CD4-positive, alpha-beta T cell (primary cell): ENCODE measurements around the gene SP140L. TPM values are rescaled to one million over a fixed set of nuclear protein-coding genes. Genes with fewer than 3 reads are reported as not detected.

Experiments used
- ATAC-seq: fragments of 200-7000 bp; cut with Tn5 transposase; one replicate; pipeline ENCODE4 v1.10.0; 2022; ENCODE audit warnings: mild to moderate bottlenecking; ENCODE audit not compliant: poor library complexity
- CTCF ChIA-PET: fragments of 350-600 bp; sonication (Branson Sonifier 250); formaldehyde crosslinking; loops from one replicate; lab custom pipeline; 2021; ENCODE audit warnings: antibody characterized with exemption, inconsistent platforms; lab: Charles Lee
- POLR2A ChIA-PET: fragments of 350-600 bp; sonication (Branson Sonifier 250); formaldehyde crosslinking; loops from one replicate; lab custom pipeline; 2021; ENCODE audit warnings: antibody characterized with exemption, inconsistent platforms; lab: Charles Lee
- DNase-seq, 14 experiments: peaks; one replicate each; pipeline ENCODE4 v3.0.0-alpha.2; 2013 to 2020; ENCODE audit warnings: mixed read lengths in 2 of 14
- H3K27ac ChIP-seq, 2 donors: one replicate each; pipeline versions ENCODE4 v1.5.1 to v1.7.0; 2013; ENCODE audit warnings: low read length in 2 of 2, low read depth in 1 of 2, mild to moderate bottlenecking in 1 of 2
- H3K27me3 ChIP-seq, 2 experiments: 1 replicate in 1 of 2; 2 replicates in 1 of 2; pipeline versions ENCODE4 v1.6.1 to v1.7.0; 2013; ENCODE audit warnings: low read length in 2 of 2, control low read depth in 1 of 2, mild to moderate bottlenecking in 1 of 2, moderate library complexity in 1 of 2; ENCODE audit not compliant: insufficient read depth in 2 of 2, control insufficient read depth in 1 of 2
- H3K36me3 ChIP-seq: one replicate; pipeline ENCODE4 v1.6.1; 2013; ENCODE audit warnings: low read length, control low read depth; ENCODE audit not compliant: insufficient read depth
- H3K4me1 ChIP-seq: one replicate; pipeline ENCODE4 v1.6.1; 2013; ENCODE audit warnings: low read length, control low read depth; ENCODE audit not compliant: insufficient read depth
- H3K4me3 ChIP-seq: one replicate; pipeline ENCODE4 v1.5.1; 2013; ENCODE audit warnings: mild to moderate bottlenecking, low read length, moderate library complexity
- H3K9me3 ChIP-seq, 2 experiments: 1 replicate in 1 of 2; 2 replicates in 1 of 2; pipeline versions ENCODE4 v1.6.1 to v1.7.0; 2013; ENCODE audit warnings: low read length in 2 of 2, mild to moderate bottlenecking in 2 of 2, control low read depth in 1 of 2, moderate library complexity in 1 of 2; ENCODE audit not compliant: control insufficient read depth in 1 of 2, insufficient read depth in 1 of 2
- H3K27ac Mint-ChIP-seq: one replicate; pipeline ENCODE4 v1.8.0; 2020; ENCODE audit warnings: mixed read lengths
- H3K27me3 Mint-ChIP-seq: one replicate; pipeline ENCODE4 v1.8.0; 2021; ENCODE audit warnings: mixed read lengths
- H3K36me3 Mint-ChIP-seq: one replicate; pipeline ENCODE4 v1.8.0; 2021; ENCODE audit warnings: low read depth, mixed read lengths
- H3K4me1 Mint-ChIP-seq: one replicate; pipeline ENCODE4 v1.8.0; 2021; ENCODE audit warnings: low read depth, mixed read lengths
- H3K4me3 Mint-ChIP-seq: one replicate; pipeline ENCODE4 v1.8.0; 2020; ENCODE audit warnings: mild to moderate bottlenecking, mixed read lengths
- H3K9me3 Mint-ChIP-seq: one replicate; pipeline ENCODE4 v1.8.0; 2020; ENCODE audit warnings: mixed read lengths
- intact Hi-C, 2 experiments: fragments of 100-400 bp; cut with DNase I in 1 of 2; cut with micrococcal nuclease in 1 of 2; formaldehyde crosslinking; loops; one replicate each; pipeline versions ENCODE4 v1.15.1 to v1.9.0; 2023 to 2025; cut with DNase I, micrococcal nuclease
- total RNA-seq, 174 experiments: library from RNA in 2 of 174; stranded (reverse) in 2 of 174; gene quantifications; one replicate each; pipeline ENCODE4 v1.2.3 and lab custom pipeline; 2021 to 2026
- TF ChIP-seq, protein P1 (sequence below): fragments of 200-600 bp; IDR thresholded peaks from one replicate; pipeline ENCODE4 v1.8.0; 2022; ENCODE audit warnings: antibody characterized with exemption, mild to moderate bottlenecking

SP140L gene
- total RNA-seq, 2 experiments from 2014 or later, result 55.3 to 64.1 TPM

DNA sequence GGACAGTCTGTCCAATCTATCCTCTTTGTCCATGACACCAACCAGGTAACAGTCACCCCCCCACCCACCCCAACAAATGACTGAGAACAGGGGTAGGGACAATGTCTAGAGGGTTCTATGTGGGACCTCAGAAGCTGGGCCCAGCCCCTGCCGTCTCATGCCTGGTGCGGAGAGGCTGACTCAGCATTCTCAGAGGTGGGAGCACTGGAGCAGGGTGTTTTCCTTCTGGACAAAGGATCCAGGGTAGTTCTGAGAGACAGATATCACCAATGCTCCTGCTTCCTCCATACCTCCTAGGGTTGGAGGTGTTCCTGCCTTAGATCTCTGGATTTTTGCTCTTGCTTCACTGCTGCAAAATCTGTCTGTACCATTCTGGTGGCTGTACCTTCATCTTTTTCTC is 55.1 kb downstream of the SP140L start:
- Mint-ChIP-seq H3K36me3 (peaks cover 93% of the 10 kb centered on the region), H3K27ac (no peak overlapping the region), H3K4me3 (no peak overlapping the region), H3K4me1 (peaks cover 19% of the 10 kb centered on the region), H3K27me3 (no peaks in the 10 kb centered on the region), H3K9me3 (no peaks in the 10 kb centered on the region)
- Histone ChIP-seq H3K4me1 (no peaks in the 10 kb centered on the region), H3K9me3 (no peaks in the 10 kb centered on the region), H3K4me3 (no peak overlapping the region), H3K27ac (no peak overlapping the region), H3K36me3 (peaks cover 77% of the 10 kb centered on the region), H3K27me3 (no peaks in the 10 kb centered on the region)
- intact Hi-C loops, result no loop called here
- TF ChIP-seq, protein P1, sequence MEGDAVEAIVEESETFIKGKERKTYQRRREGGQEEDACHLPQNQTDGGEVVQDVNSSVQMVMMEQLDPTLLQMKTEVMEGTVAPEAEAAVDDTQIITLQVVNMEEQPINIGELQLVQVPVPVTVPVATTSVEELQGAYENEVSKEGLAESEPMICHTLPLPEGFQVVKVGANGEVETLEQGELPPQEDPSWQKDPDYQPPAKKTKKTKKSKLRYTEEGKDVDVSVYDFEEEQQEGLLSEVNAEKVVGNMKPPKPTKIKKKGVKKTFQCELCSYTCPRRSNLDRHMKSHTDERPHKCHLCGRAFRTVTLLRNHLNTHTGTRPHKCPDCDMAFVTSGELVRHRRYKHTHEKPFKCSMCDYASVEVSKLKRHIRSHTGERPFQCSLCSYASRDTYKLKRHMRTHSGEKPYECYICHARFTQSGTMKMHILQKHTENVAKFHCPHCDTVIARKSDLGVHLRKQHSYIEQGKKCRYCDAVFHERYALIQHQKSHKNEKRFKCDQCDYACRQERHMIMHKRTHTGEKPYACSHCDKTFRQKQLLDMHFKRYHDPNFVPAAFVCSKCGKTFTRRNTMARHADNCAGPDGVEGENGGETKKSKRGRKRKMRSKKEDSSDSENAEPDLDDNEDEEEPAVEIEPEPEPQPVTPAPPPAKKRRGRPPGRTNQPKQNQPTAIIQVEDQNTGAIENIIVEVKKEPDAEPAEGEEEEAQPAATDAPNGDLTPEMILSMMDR, result no peak
- ATAC-seq, result no peak
- DNase-seq, result no peak
- ChIA-PET CTCF (no interaction called here), POLR2A (no interaction called here)

DNA sequence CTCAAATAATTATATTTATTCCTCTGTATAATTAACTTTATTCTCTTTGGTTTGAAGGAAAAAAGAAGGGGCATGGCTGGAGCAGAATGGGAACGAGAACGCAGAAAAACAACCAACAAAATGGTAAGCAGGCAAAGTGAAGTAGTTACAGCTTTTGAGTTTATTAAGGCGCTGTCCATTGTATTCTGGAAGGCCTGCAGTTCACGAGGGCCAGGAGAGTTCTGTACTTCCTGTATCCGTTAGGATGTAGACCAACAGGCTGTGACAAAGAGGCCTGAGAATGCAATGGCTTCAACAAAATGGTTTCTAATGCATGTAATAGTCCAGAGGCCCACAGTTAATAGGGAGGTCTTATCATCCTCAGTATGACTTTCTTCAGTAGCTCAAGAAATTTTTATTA is 56.5 kb downstream of the SP140L start:
- Histone ChIP-seq H3K9me3 (no peaks in the 10 kb centered on the region), H3K4me1 (no peaks in the 10 kb centered on the region), H3K27ac (no peak overlapping the region), H3K4me3 (no peak overlapping the region), H3K36me3 (peaks cover 76% of the 10 kb centered on the region), H3K27me3 (no peaks in the 10 kb centered on the region)
- peaks cover 9% of the 10 kb centered on the region for H3K4me1 Mint-ChIP-seq
- no peaks in the 10 kb centered on the region for H3K27me3 Mint-ChIP-seq
- H3K36me3 Mint-ChIP-seq, result peaks cover 94% of the 10 kb centered on the region
- TF ChIP-seq, protein P1, result no peak
- CTCF ChIA-PET, result no interaction called here
- intact Hi-C loops, result no loop called here
- H3K4me3 Mint-ChIP-seq, result no peak overlapping the region
- no peak for DNase-seq
- ATAC-seq, result no peak
- no peak overlapping the region for H3K27ac Mint-ChIP-seq
- no peaks in the 10 kb centered on the region for H3K9me3 Mint-ChIP-seq
- POLR2A ChIA-PET, result no interaction called here

DNA sequence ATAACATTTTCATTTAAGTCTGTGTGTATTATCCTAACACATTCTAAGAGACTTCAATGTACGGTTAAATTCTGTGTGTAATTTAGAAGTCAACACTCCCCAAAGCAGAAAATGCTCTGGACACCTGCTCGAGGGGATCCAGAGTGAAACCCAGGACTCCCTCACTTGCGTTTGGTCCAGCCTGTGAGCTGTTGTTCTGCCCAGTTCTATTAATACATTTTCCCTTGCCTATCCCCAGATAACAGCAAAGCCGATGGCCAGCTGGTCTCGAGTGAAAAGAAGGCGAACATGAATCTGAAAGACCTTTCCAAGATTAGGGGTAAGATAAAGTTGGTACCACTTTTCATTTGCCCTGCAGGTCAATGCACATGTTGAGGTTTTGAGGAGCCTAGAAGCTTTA is 58.0 kb downstream of the SP140L start:
- TF ChIP-seq, protein P1, result no peak
- H3K9me3 ChIP-seq, result no peaks in the 10 kb centered on the region
- H3K27me3 Mint-ChIP-seq, result no peaks in the 10 kb centered on the region
- CTCF ChIA-PET, result no interaction called here
- POLR2A ChIA-PET, result no interaction called here
- H3K27me3 ChIP-seq, result no peaks in the 10 kb centered on the region
- no peak overlapping the region for H3K27ac ChIP-seq
- no peaks in the 10 kb centered on the region for H3K4me1 ChIP-seq
- peaks cover 81% of the 10 kb centered on the region for H3K36me3 ChIP-seq
- no peak for DNase-seq
- intact Hi-C loops, result no loop called here
- H3K27ac Mint-ChIP-seq, result no peak overlapping the region
- no peak for ATAC-seq
- H3K4me3 ChIP-seq, result no peak overlapping the region
- H3K4me1 Mint-ChIP-seq, result no peaks in the 10 kb centered on the region
- H3K36me3 Mint-ChIP-seq, result peaks cover 95% of the 10 kb centered on the region
- no peak overlapping the region for H3K4me3 Mint-ChIP-seq
- H3K9me3 Mint-ChIP-seq, result no peaks in the 10 kb centered on the region
